ENCODE measurements around the gene EXOSC7. TPM values are rescaled to one million over a fixed set of nuclear protein-coding genes. Genes with fewer than 3 reads are reported as not detected.

Gene EXOSC7
- total RNA-seq, 6 donors from 2014 or later, result 35.8 to 55.5 (median 41.1) TPM

GRCh38 chr3:44989636-44990373 lies 13.8 kb downstream of the EXOSC7 start:
- no peak overlapping the region for H3K4me3 ChIP-seq
- DNase-seq (no peak), ATAC-seq (ENCODE audit: low FRiP score in 2 of 2) (peak in 1 of 2 donors; percentile 49)
- 82 to 85% methylated on average over 1 of the region's 1 CpG for WGBS, 2 donors
- peaks cover 5 to 19% (median 12%) of the 10 kb centered on the region in 4 donors for H3K4me1 ChIP-seq
- H3K27me3 ChIP-seq, result no peaks in the 10 kb centered on the region
- TF ChIP-seq POLR2AphosphoS5 (IDR thresholded peaks at IDR 0.05) (no peak), CTCF (IDR thresholded peaks at IDR 0.05) (no peak), POLR2A (IDR thresholded peaks at IDR 0.05) (no peak), EP300 (IDR thresholded peaks at IDR 0.05) (no peak)
- peak overlapping the region in 1 of 4 donors; percentile 17 for H3K27ac ChIP-seq
- H3K9me3 ChIP-seq, result no peaks in the 10 kb centered on the region
- H3K36me3 ChIP-seq, result peaks cover 0 to 24% (median 8%) of the 10 kb centered on the region in 4 donors

GRCh38 chr3:44991326-44991725 lies 15.3 kb downstream of the EXOSC7 start:
- no peaks in the 10 kb centered on the region for H3K27me3 ChIP-seq
- 94 to 100% methylated on average over 1 of the region's 1 CpG for WGBS, 2 donors
- peaks cover 10 to 28% (median 19%) of the 10 kb centered on the region in 4 donors for H3K4me1 ChIP-seq
- DNase-seq (no peak), ATAC-seq (ENCODE audit: low FRiP score in 2 of 2) (no peak)
- TF ChIP-seq CTCF (IDR thresholded peaks at IDR 0.05), result no peak
- no peak for TF ChIP-seq EP300 (IDR thresholded peaks at IDR 0.05)
- no peak for TF ChIP-seq POLR2A (IDR thresholded peaks at IDR 0.05)
- no peak for TF ChIP-seq POLR2AphosphoS5 (IDR thresholded peaks at IDR 0.05)
- H3K36me3 ChIP-seq, result peaks cover 0 to 34% (median 8%) of the 10 kb centered on the region in 4 donors
- no peaks in the 10 kb centered on the region for H3K9me3 ChIP-seq
- H3K4me3 ChIP-seq, result no peak overlapping the region
- H3K27ac ChIP-seq, result no peak overlapping the region

- Histone ChIP-seq H3K27ac (no peak overlapping the region), H3K27me3 (no peaks in the 10 kb centered on the region), H3K9me3 (no peaks in the 10 kb centered on the region), H3K36me3 (peaks cover 0 to 49% (median 13%) of the 10 kb centered on the region in 4 donors), H3K4me3 (no peak overlapping the region), H3K4me1 (peaks cover 10 to 28% (median 18%) of the 10 kb centered on the region in 4 donors)
- ATAC-seq (ENCODE audit: low FRiP score in 2 of 2) (peak in 1 of 2 donors; percentile 38), DNase-seq (no peak)
- WGBS, 2 donors, result 50 to 58% methylated on average over 6 to 7 of the region's 7 CpGs
- no peak for TF ChIP-seq EP300 (IDR thresholded peaks at IDR 0.05)
- peak; percentile 36 to 71 (median 53) for TF ChIP-seq CTCF (IDR thresholded peaks at IDR 0.05)
These were observed 16.8 kb downstream of the EXOSC7 start for GRCh38 chr3:44992555-44993470.

GRCh38 chr3:44993471-44994205 lies 17.6 kb downstream of the EXOSC7 start:
- ATAC-seq (ENCODE audit: low FRiP score in 2 of 2) (no peak), DNase-seq (no peak)
- H3K27ac ChIP-seq, result no peak overlapping the region
- no peaks in the 10 kb centered on the region for H3K9me3 ChIP-seq
- H3K36me3 ChIP-seq, result peaks cover 0 to 57% (median 16%) of the 10 kb centered on the region in 4 donors
- peaks cover 10 to 28% (median 18%) of the 10 kb centered on the region in 4 donors for H3K4me1 ChIP-seq
- no peak overlapping the region for H3K4me3 ChIP-seq
- TF ChIP-seq POLR2AphosphoS5 (IDR thresholded peaks at IDR 0.05), result no peak
- TF ChIP-seq CTCF (IDR thresholded peaks at IDR 0.05), result no peak
- no peak for TF ChIP-seq POLR2A (IDR thresholded peaks at IDR 0.05)
- TF ChIP-seq EP300 (IDR thresholded peaks at IDR 0.05), result no peak
- no peaks in the 10 kb centered on the region for H3K27me3 ChIP-seq
